HPDE6-E6E7 (cell line): ENCODE results near the gene HOXB4.

Experiments
- DNase-seq: peaks from one replicate; pipeline ENCODE4 v3.0.0; 2011; ENCODE audit warnings: missing footprints; ENCODE audit errors: extremely low spot score

Gene HOXB4

DNA sequence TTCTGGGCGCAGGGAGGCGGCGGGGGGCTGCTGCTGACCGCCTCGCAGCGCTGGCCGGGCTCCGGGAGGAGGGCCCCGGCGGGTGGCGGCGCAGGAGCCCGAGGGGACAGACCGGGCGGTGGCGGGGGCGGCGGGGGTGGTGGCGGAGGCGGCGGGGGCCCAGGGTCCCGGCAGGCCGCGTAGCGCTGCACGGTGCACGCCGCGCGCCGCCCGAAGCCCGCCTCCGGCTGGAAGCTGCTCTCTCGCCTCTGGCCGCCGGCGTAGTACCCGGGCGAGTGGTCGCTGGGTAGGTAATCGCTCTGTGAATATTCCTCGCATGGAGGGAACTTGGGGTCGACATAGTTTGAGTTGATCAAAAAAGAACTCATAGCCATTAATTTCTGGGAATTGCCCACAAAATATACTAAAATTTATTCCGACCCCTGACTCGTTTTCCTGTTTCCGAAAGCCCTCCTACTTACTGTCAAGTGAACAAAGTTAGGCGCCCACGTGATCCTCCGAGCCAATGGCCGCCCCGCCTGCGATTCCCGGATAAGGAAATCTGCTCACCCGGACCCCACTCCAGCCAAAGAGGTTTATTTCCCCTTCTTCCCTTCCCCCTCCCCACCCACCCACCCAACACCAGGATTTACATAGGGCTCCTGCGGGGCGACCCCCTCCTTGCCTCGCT is at the start of gene HOXB4:
TSS of gene HOXB4 (minus strand) at position 405 of the 670 bp plus-strand sequence. CDS start at position 374, 31 bp downstream.
- no peak for DNase-seq

DNA sequence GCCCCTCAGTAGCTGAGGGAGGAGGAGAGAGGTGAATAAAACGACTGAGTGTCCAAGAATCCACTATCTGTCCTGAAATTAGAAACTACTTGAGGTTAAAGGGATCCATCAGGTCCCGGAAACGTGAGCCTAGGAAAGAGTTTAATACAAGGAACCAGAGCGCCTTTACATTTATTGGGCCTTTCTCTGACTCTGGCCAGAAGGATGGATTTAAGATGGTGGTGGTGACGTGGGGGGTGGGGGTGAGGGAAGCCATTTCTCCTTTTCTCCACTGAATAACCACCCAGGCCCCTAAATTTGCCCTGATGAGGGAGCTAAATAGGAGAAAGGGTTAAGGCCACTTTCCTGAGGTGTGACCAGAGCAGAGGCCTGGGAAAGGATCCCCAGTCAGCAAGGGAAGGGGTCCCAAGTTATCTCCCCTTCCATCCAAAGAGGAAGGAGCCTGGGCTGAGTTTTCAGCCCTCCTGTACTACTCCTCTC is 49.0 kb upstream of the HOXB4 start:
- no peak for DNase-seq

DNA sequence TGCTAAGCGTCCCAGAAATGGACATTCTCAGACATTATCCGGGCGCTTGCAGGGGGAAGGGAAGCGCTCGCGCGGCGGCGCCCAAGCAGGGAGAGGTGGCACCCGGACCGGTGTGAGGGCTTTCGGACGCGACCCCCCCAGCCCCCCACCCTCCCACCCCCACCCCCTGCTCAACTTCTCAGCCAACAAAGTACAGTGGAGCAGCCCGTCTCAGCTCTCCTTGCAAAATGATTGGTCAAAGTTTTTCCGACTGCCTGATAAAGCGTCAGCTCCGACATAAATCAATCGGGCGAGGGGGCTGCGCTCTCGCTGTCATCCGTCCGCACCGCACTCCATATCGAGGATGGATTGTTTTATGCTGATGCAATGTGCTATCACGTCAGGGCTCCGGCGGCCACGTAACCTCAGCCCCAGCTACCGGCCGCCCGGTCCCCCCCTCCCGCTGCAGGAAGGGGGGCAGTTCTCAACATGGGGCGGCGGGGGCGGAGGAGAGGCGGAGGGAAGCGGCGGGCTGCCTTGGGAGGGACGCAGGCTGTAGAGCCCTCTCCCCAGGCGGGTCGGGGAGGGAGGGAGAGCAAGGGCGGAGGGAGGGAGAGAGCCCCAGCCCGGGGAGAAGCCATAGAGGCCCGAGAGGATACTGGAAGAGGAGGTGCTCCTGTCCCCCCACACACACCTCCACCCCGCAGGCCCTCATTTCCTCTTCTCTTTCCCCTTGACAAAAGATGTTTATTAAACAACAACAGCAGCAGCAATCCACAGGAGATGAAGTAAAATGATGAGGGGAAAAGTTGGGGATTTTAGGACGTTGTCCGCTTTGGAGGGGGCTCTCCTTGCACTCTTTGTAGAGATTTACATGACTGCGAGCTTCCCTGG is 48.3 kb upstream of the HOXB4 start, which contains the start of gene HOXB9:
TSS of gene HOXB9 (minus strand) at position 114 of the 873 bp plus-strand sequence. CDS start at position 25, 89 bp downstream.
- DNase-seq = no peak

DNA sequence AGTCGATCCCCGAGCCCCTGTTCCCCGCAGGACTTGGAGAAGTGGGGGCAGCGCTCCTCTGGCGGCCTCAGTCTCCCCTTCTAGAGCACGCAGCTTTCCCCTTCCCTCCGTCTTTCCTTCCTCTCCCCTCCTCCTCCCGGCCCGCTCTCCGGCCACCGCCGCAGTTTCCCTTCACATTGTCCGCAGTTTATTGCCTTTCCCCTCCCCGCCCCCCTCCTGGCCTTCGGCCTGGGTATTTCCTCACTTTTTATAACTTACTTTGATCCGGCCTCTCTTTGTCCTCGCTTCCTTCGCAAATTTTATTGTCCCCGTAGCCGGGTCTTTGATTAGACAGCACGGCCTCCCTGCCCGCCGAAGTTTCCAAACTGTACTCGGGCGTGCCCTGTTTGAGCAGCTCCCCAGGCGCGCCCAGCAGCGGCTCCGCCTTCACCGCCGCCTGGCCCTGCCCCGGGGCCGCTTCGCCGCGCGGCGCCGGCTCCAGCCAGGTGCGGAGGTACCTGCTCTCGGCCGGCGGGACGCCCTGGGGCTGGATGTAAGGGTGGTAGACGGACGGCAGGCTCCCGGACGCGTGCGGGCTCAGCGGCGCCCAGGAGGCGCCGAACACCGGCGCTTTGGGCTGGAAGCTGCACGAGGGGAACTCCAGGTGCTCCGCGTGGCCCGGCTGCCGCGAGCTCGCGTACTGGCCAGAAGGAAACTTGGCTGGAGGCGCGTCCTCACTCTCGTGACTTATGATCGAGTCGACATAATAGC is 47.5 kb upstream of the HOXB4 start:
- DNase-seq = peak; percentile 48

DNA sequence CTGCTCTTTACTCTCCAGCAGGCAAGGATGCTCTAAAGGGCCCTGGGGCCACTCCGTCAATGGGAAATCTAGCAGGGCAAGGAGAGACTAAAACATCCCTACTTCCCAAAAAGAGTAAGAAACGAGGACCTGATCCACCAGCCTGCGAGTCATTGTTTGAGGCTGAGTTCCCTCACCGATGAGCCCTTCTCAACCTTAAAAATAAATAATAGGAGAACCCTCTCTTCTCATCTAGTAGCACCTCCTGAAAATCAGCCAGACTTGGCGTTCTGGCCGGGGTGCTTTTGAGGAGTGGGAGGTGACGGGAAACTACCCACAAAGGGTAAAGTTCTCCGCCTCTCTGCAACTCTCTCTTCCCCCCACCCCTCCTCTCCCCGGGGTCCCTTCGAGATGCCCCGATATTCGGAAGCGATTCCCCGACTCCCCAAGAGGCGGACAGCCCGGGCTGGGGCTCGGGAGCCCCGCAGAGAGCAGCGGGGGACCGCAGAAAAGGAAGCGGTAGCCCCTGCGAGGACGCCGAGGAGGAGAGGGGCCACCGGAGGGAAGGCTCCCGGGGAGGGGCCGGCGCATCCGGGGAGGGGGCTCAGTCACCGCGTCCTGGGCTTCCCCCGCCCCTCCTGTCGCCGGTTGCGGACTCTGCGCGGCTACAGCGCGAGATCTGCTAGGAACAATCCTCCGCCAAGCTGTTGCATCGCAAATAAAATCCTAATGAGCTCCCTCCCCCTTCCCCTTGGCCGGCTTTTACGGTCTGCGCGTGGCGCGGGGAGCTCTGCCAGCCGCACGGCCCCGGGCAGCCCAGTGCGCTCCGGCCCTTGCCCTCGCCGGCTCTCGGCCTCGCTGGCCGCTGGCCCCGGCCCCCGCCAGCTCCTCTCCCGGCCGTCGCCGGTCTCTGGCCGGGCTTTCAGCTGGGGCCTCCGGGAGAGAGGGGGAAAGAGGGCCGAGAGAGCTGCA is 46.7 kb upstream of the HOXB4 start:
- no peak for DNase-seq

DNA sequence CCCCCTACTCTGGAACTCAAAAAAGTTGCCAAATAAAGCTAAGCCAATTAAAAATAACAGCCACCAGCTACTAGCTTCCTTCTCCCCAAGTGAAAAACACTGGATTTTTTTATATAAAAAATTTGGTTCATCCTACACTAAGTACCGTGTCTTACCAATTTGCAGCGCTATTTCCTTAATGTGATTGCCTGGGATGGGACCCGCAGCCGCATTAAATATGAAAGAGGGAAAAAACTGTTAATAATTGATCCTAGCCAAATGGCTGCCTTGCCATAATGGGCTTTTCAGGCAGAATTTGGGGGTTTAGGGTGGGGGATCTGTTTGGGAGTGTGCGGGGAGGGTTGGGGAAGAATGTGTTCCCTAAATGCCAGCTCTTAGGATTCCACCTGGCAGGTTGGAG is 46.0 kb upstream of the HOXB4 start:
- DNase-seq = no peak

DNA sequence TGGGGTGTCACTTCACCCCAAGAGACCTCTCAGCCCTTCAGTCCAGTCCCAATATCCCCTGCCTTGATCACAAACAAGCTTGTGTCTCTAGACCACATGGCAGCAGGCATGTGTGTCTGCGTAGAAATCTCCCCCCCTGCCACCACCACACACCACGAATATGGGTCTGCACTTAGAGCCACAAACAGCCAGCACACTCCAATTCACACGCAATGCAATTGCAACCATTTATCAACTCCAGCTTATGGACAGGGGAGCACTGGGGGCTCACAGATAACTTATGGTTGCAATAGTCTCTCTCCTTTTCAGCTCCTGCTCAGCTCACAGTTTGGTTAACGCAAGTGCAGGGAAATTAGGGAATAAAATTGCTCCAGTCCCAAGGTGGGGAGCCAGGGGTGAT is 45.4 kb upstream of the HOXB4 start:
- no peak for DNase-seq

DNA sequence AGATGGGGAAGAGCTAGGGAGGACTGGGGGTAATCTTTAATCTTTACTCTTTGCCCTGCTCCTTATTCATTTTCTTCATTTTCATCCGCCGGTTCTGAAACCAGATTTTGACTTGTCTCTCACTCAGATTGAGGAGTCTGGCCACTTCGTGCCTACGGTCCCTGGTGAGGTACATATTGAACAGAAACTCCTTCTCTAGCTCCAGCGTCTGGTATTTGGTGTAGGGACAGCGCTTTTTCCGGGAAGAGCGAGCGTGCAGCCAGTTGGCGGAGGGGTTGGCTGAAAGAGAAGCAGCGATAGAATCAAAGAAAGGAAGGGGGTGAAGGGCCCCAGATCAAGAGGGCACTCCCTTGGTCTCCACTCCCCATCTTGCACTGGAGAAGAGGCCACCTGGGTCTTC is 44.7 kb upstream of the HOXB4 start:
- DNase-seq = no peak

DNA sequence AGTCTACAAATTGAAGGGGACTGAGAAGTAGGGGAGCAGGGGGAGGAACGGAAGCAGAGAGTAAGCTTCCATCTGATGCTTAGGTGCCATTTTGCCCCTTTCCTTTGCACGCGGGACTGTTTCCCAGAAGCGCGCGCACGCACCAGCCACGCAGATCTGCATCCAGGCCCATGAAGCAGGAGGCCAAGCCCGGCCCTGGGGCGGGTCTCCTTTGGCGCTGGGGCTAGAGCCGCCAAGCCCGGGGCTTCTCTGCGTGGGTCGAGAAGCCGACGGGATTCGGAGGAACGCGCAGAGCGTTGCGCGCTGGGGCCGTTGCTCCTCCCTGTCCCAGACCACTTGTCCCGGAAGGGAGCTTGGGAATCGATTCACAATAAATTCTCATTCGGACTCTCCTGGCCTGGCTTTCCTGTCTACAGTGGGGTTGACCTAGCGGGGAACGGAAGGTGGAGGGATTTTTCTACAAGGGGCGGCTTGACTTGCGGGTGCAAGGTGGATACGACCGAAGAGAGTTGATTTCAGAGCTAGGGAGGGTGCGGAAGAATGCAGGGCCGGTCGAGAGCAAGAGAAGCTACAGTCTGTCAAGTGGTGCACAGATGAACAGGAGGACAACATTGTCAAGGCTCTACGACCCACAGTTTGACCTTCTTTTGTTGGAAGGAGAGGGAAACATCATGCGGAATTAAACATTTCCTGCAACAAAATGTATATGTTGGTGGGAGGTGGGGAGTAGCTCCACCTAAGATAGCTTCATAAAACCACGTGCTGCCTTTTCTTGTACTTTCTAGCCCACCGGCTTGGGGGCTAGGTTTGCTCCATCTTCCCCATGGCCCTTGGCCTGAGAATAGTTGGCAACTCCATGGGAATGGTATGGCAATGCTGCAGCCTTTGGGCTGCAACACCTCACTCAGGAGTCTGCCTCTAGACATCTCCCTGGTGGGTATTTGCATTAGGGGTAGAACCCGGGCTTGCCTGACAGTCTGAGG is 43.6 kb upstream of the HOXB4 start:
- no peak for DNase-seq

DNA sequence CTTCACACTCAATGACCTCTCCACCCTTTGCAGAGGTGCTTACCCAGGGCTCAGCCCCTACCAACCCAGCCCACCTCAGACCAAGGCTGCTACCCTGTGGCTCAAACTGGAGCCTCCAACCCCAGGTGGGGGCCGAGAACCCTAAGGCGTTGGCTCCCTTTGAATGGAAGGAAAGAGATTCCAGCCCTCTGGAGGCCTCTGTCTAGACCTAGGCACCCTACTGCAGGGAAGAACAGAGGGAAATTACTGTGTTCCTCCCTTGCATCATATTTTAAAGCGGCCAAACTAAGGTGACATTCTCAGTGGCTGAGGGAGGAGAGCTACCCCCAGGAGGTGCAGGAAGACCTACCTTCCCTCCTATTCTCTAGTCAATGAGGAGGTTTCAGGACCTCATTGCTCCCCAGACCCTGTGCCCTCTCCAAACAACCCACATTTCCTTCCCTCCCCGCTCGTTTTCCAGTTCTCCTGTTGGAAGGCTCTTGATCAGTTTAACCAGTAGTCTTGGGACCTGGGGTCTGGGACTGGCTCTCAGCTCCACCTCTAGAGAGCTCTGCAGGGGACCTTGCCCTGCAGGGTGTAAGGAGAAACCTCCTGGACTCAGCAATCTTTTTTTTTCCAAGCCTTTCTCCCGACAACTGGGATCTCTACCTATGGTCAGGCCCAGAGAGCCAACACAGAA is 42.5 kb upstream of the HOXB4 start:
- no peak for DNase-seq

DNA sequence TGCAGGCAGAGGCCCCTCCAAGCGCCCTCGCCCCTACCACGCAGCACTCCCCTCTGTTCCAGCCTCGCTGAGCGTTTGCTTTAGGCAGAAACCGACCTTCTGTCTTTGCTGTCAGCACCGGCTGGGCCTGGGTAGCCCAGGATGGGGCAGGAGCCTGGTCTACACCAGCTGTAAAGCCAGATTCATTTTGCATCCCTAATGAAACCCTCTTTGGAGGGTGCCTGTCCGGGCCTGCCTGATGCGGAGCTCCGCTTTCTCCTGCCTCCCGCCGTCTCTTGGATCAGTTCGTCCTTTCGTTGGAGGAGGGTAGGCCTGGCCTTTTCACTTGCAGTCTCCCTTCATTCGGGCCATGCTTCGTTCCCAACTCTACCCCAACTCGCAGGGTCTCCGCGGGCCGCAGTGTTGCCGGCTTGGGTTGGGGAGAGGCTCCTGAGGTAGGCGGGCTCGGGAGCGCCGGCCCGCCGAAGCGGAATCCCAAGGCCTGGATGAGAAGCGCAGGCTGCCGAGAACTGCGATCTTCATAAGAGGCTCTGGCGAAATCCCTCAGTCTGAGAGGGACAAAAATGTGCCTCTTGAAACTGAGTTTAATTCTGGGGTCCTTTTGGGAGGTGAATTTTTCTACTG is 41.8 kb upstream of the HOXB4 start:
- DNase-seq = no peak

DNA sequence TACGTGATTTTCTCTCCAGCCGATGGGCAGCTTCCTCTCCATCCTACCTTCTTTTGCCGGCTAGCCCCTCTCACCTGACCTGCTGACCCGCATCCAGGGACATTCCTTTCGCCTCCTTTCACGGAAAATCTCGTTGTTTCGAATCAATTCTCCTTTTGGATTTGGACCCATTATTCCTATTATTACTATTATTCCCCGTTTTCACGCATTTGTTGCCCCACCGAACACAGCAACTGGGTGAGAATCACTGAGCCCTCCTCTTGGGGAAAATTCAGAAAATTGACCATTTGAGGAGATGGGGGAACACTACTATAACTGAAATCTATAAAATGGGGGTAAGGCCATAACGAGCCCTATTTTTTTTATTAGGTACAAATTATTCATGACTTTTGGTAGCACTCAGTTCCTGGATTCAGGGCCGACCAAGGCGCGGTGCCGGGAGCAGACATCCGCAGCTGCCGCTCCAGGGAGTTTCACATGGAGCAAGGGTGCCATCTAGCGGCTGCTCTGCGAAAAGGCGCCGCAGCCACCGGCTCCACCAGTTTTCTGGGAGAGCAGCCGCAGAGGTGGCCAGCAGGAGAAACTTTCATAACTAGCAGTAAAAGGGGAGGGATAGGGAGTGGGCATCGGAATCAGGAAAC is 40.2 kb upstream of the HOXB4 start:
- peak; percentile 92 for DNase-seq

DNA sequence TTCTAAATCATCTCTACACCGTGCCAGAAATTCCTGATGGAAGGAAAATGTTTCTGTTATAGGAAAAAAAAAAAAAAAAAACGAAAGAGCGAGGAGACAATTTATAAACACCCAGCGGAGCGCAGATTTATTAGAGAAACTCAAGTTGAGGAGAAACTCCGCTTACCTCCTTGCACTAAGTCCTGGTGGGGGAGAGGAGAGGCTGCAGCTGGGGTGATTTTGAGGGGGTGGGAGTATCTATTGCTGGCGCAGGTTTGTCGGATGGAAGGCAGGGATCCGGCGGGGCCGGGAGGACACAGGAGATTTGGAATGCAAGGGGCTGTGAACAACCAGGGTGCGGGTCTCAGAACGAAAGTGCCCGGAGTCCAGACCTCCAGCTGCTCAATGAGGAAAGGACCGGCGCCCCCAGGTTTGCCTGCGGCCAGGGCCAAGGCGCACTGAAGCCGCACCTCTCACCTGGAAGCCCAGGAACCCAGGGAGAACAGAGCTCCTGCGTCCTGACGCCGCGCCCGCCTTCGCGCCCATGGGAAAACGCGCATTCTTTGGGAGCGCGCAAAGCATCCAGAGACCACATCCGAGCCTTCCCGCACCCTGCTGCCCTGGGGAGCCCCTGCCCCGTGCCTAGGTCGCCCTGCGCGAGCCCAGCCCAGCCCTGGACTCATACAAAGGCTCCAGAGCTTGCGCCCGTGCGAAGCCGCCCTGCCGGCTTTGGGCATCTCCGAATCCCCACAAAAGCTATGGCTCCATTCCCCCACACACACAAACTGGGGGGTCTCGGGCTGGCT is 39.5 kb upstream of the HOXB4 start:
- no peak for DNase-seq

DNA sequence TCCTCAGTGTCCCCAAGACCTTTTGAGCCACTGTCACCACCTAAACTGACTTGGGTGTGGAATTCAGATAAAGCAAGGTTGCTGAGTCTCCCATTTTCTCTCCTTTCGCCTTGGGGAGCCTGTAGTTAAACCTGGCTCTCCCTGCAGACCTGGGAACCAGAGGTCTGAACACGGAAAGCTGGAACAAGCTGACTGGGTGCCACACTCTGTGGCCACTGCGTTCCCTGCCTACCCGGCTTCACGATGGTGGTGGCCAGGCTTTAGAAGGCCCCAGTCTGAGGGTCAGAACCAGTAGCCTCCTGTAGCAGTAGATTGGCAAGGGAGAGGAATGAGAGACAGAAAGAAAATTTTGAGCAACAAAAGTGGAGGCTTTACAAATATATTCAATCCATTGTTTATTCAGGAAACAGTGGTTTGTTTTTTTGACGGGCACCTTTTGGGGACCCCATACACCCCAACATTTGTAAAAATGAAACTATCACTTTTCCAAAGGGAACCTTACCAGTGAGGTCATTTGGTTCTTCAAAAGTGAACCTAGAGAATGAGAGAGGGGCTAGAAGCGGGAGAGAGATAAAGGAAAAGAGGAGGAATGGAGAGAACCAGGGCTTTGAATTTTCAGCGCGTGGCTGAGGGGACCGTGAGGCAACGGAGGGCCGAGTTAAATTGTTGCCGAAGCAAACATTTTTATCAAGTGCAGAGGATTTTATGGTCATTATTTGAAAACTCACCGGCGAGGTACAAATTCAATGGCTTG is 38.7 kb upstream of the HOXB4 start:
- DNase-seq = no peak

DNA sequence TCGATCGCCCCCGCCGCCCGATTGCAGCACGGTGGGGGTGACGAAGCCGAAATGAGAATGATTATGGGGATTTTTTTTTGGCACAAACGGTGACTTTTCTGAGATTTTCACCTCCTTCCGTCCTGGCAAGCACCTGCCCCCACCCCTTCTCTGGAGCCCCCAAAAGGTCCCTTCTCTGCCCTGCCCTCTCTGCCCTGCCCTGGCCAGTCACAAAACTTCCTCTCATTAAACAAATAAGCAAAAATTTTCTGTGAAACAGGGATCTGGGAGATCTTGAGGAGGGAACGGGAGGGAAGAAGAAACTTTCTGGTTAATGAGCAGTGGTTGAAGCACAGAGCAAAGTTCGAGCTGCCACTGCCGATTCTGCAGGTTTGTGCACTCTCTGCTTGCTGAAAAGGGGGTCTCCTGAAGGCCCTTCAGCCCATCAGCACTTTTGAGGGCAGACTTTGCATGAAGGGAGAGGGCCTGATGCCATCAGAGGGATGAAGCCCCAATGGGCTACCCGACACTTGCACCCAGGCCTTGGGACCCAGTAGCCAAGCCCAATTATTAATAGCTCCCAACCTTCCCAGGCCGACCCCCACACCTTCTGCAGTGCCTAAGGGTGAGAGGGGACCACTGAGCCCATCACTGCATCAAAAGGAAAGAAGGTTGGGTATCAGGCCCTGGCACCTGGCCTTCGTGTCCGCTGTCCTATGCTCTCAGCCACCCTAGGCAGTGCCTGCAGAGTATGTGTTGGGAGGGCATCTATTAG is 38.0 kb upstream of the HOXB4 start:
- no peak for DNase-seq
